ENCODE measurements around the gene GARIN6.
"Not testable (repeated sequence)": the region's sequence is repeated elsewhere in the genome, so short reads cannot be mapped to it uniquely, and the experiment has no call there.

GARIN6 gene

GRCh38 chr12:99647453-99647852 lies at the start of gene GARIN6:
GARIN6 (plus strand) TSS chr12:99647753; CDS start chr12:99648175, 422 bp downstream.
- no peak for DNase-seq

DNA sequence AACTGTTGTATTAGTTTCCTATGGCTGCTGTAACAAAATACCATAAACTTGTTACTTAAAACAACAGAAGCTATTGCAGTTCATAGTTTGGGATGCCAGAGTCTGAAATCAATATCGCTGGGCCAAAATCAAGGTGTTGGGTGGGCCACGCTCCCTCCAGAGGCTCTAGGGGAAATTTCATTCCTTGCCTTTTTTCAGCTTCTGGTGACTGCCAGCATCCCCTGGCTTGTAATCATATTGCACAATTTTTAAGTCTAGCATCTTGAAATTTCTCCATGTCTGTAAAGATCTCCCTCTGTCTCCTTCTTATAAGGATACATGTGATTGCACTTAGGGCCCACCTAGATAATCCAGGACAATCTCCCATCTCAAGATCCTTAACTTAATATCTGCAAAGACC lies 48.8 kb upstream of the GARIN6 start:
- DNase-seq = no peak

- no peak for DNase-seq
Observed at GRCh38 chr12:99600388-99600787, 47.2 kb upstream of the GARIN6 start.

GRCh38 chr12:99609455-99610181 lies 37.9 kb upstream of the GARIN6 start:
- no peak for DNase-seq

DNA sequence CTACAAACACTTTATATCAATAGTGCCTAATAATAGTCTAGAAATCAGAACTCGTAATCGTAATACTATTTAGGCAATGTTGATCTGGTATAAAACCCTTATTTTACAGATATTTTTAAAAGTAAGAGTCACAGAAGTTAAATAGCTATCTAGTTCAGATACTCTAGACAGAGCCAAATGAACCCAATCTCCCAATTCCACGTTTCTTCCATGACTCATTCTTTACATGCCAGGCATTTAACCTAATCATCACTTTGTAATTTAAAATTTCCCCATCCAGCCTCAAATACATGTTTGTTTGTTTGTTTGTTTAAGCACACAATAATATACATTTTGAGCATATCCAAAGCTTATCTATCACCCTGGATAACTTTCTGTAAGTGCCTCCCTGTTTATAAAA lies 36.4 kb upstream of the GARIN6 start:
- no peak for DNase-seq

DNA sequence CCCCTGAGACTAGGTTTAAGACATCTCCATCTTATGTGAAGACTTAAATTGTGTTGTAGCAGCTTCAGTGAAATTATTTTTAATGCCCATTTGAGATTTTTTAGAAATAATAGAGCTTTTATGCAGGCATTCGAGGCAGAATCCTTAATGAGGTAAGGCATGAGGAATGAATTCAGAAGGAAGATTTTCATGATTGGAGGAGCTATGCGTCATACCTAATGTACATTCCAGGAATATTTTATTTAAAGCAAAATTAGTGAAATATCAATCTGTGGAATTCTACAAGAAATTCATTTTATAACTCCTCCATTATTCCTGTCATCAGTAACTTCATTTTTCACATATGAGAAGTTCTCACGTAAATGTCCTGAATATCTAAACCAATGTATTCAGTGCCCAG lies 36.0 kb upstream of the GARIN6 start:
- DNase-seq = no peak

DNA sequence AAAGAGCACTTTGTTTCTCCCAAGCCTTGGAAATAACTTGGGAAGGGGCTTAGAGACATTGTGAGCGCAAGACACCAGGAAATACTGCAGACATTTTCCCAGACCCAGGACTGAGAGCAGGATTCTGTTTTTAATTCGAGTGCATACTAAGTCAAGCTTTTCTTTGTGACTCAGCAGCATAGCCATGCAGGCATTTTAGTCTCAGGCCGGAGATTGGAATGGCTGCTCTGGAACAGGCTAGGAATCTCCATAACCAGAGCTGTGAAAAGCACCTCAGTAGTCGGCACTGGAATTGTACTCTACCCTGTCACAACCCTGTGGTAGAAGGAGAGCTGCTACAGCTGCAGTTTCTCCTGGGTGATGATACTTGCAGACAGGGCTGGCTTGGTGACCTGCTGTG lies 28.9 kb upstream of the GARIN6 start:
- DNase-seq = no peak

DNA sequence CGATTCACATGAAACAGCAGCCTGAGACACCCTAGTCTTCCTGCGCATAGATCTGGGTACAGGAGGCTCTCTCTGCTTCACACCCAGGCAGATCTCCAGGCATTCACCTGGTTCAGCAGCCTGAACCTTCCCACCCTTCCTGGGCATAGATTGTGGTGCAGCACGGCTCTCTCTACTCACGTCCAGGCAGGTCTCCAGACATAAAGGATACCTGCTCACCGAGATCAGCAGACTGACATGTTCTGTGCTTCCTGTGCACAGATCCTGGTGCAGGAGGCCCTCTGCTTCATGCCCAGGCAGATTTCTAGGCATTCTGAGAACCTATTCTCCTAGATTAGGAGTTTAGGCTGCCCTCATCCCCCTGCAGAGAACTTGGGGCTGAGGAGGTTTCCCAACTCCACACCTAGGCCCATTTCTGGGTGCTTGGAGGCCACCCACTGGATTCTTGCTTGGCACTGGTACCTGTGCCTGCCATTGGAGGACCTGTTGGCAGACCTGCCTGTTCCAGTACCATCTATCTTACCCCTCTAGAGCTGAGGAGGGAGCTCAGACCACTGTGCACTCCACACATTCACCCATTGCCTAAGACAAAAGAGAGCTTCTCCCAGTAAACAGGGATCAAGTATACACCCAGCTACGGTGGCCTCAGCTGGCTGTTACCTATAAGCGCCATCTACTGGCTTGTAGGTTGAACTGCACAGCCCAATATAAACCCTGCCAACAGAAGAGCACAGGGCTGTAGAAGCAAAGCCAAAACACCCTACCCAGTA lies 28.0 kb upstream of the GARIN6 start:
- DNase-seq = no peak

- no peak for DNase-seq
Observed at GRCh38 chr12:99620159-99620479, 27.4 kb upstream of the GARIN6 start.

DNA sequence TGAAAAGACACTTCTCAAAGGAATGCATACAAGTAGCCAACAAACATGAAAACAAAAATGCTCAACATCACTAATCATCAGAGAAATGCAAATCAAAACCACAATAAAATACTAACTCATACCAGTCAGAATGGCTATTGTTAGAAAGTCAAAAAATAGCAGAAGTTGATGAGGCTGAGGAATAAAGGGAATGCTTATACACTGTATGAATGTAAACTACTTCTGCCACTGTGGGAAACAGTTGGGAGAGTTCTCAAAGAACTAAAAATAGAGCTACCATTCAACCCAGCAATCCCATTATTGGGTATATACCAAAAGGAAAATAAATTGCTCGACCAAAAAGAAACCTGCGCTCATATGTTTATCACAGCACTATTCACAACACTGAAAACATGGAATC lies 23.0 kb upstream of the GARIN6 start:
- DNase-seq = not testable (repeated sequence)

DNA sequence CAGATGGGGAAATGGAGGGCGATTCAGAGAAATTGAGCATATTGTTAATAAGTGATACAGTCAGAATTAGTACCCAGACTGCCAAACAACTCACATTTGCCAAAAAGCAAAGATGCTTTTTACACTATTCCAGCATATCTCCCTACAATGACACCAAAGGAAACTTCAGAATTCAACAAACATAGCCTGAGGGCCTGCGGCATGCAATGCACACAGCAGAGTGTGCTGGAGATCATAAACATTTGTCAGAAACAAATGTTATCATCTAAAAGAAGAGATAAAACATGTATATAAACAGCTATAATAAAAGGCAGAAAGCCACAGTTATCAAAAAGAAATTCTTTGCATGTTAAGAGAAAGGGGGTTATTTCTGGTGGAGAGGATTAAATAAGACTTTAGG lies 20.1 kb upstream of the GARIN6 start:
- no peak for DNase-seq

DNA sequence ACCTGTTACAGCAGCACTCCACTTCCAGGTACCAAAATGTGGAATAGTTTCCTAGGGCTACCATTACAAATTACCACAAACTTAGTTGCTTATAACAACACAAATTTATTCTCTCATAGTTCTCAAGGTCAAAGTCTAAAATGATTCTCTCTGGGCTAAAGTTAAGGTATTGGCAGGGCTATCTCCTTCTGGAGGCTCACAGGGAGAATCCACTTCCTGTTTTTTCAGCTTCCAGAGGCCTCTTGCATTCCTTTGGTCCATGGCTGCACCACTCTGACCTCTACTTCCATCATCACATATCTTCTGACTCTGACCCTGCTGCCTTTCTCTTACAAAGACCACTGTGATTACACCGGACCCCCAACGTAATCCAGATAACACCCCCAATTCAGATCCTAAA lies 2.9 kb upstream of the GARIN6 start:
- DNase-seq = no peak

DNA sequence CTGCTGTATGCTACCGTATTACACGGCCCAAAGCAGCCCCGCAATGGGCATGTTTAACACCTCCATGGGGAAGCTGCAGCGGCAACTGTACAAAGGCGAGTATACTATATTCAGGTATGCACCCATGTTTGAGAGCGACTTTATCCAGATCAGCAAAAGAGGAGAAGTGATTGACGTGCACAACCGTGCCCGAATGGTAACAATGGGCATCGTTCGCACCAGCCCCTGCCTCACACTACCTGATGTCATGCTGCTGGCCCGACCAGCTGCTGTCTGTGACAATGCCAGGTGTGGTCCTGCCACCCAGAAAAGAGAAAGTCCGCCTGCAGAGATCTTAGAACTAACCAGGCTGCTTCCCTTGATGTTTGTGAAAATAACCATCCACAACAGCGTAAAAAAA lies 630 bp downstream of the GARIN6 start:
- no peak for DNase-seq

- no peak for DNase-seq
Observed at GRCh38 chr12:99649551-99649950, 2.0 kb downstream of the GARIN6 start.

- DNase-seq = no peak
Observed at GRCh38 chr12:99658671-99659349, 11.3 kb downstream of the GARIN6 start.

GRCh38 chr12:99670635-99671034 lies 23.1 kb downstream of the GARIN6 start:
- no peak for DNase-seq

GRCh38 chr12:99680276-99680675 lies 32.7 kb downstream of the GARIN6 start:
- no peak for DNase-seq

GRCh38 chr12:99686142-99686541 lies 38.6 kb downstream of the GARIN6 start:
- no peak for DNase-seq

GRCh38 chr12:99695050-99695449 lies 47.5 kb downstream of the GARIN6 start:
- DNase-seq = no peak
